Glutamatergic neuron (in vitro differentiated cells): Measurements from ENCODE around the gene CACNA1C. TPM values are rescaled to one million over a fixed set of nuclear protein-coding genes. Genes with fewer than 3 reads are reported as not detected.

Source experiments
- DNase-seq: peaks from one replicate; pipeline ENCODE4 v3.0.0; 2022
- H3K27ac Mint-ChIP-seq: one replicate; pipeline ENCODE4 v1.8.0; 2020; ENCODE audit warnings: mild to moderate bottlenecking, mixed read lengths, inconsistent platforms; ENCODE audit not compliant: unreplicated experiment
- H3K27me3 Mint-ChIP-seq: one replicate; pipeline ENCODE4 v1.8.0; 2020; ENCODE audit warnings: mild to moderate bottlenecking, moderate library complexity, mixed read lengths, inconsistent platforms; ENCODE audit not compliant: unreplicated experiment
- H3K36me3 Mint-ChIP-seq: one replicate; pipeline ENCODE4 v1.8.0; 2020; ENCODE audit warnings: mild to moderate bottlenecking, mixed read lengths, inconsistent platforms; ENCODE audit not compliant: unreplicated experiment
- H3K4me1 Mint-ChIP-seq: one replicate; pipeline ENCODE4 v1.8.0; 2020; ENCODE audit warnings: mild to moderate bottlenecking, low read depth, mixed read lengths, inconsistent platforms; ENCODE audit not compliant: unreplicated experiment
- H3K4me3 Mint-ChIP-seq: one replicate; pipeline ENCODE4 v1.8.0; 2020; ENCODE audit warnings: mild to moderate bottlenecking, mixed read lengths, inconsistent platforms; ENCODE audit not compliant: unreplicated experiment
- H3K9me3 Mint-ChIP-seq: one replicate; pipeline ENCODE4 v1.8.0; 2020; ENCODE audit warnings: mild to moderate bottlenecking, moderate library complexity, mixed read lengths, inconsistent platforms; ENCODE audit not compliant: unreplicated experiment
- CTCF ChIP-seq: fragments of 200-600 bp; sonication (generic); IDR thresholded peaks from one replicate; pipeline ENCODE4 v1.5.0; 2021; ENCODE audit not compliant: partially characterized antibody, unreplicated experiment
- total RNA-seq: library from RNA; stranded (reverse); fragmentation: NEBNext Ultra II Directional; extraction: Animal tissue kit (Norgen Biotek cat#: 25700); gene quantifications from one replicate; pipeline ENCODE4 v1.2.1, GENCODE V29; 2021; ENCODE audit not compliant: unreplicated experiment

The CACNA1C gene
- total RNA-seq, 1 donor from 2014 or later, result 11.0 TPM

- H3K27ac Mint-ChIP-seq, result no peak overlapping the region
These were observed 595.6 kb downstream of the CACNA1C start for GRCh38 chr12:2648406-2648805.

GRCh38 chr12:2649201-2650030, 596.6 kb downstream of the CACNA1C start:
- Mint-ChIP-seq H3K4me3 (no peak overlapping the region), H3K27me3 (peaks cover 3% of the 10 kb centered on the region)
- no peak for TF ChIP-seq CTCF

More at GRCh38 chr12:2648406-2648805, 595.6 kb downstream of the CACNA1C start:
- Mint-ChIP-seq H3K4me1 (peaks cover 4% of the 10 kb centered on the region), H3K4me3 (no peak overlapping the region), H3K27me3 (peaks cover 3% of the 10 kb centered on the region), H3K9me3 (no peaks in the 10 kb centered on the region), H3K36me3 (no peaks in the 10 kb centered on the region)
- TF ChIP-seq CTCF, result no peak
- no peak for DNase-seq

GRCh38 chr12:2650261-2651067, 597.7 kb downstream of the CACNA1C start:
- Mint-ChIP-seq H3K36me3 (no peaks in the 10 kb centered on the region), H3K27me3 (peaks cover 3% of the 10 kb centered on the region), H3K27ac (no peak overlapping the region), H3K4me3 (no peak overlapping the region), H3K4me1 (no peaks in the 10 kb centered on the region), H3K9me3 (no peaks in the 10 kb centered on the region)
- no peak for TF ChIP-seq CTCF
- DNase-seq, result no peak

More at GRCh38 chr12:2649201-2650030, 596.6 kb downstream of the CACNA1C start:
- no peak for DNase-seq
- no peaks in the 10 kb centered on the region for H3K9me3 Mint-ChIP-seq
- no peaks in the 10 kb centered on the region for H3K36me3 Mint-ChIP-seq
- H3K4me1 Mint-ChIP-seq, result peaks cover 4% of the 10 kb centered on the region
- no peak overlapping the region for H3K27ac Mint-ChIP-seq

- H3K36me3 Mint-ChIP-seq, result no peaks in the 10 kb centered on the region
These were observed 598.5 kb downstream of the CACNA1C start for GRCh38 chr12:2651068-2651965.

More at GRCh38 chr12:2651068-2651965, 598.5 kb downstream of the CACNA1C start:
- no peaks in the 10 kb centered on the region for H3K9me3 Mint-ChIP-seq
- H3K27me3 Mint-ChIP-seq, result peaks cover 3% of the 10 kb centered on the region
- no peak for DNase-seq
- H3K27ac Mint-ChIP-seq, result no peak overlapping the region
- no peak for TF ChIP-seq CTCF
- H3K4me1 Mint-ChIP-seq, result no peaks in the 10 kb centered on the region
- no peak overlapping the region for H3K4me3 Mint-ChIP-seq
